SK-N-SH treated with all-trans-retinoic acid at 6 μM for 48 hours (cell line): Measurements from ENCODE around the gene TRIL.

Source experiments
- ATAC-seq: fragments of 200-7000 bp; cut with Tn5 transposase; 3 replicates; pipeline ENCODE4 v1.9.1; 2020; ENCODE audit warnings: mild to moderate bottlenecking, moderate library complexity
- ARNTL ChIP-seq: fragments of 450-650 bp; formaldehyde crosslinking; IDR thresholded peaks from 2 replicates; pipeline ENCODE4 v1.5.0; 2020; ENCODE audit warnings: low read depth, mild to moderate bottlenecking, moderate library complexity, borderline replicate concordance
- BACH2 ChIP-seq: fragments of 250-450 bp; sonication (Bioruptor Pico); IDR thresholded peaks from 2 replicates; pipeline ENCODE4 v1.9.0; 2021; ENCODE audit warnings: mild to moderate bottlenecking, borderline replicate concordance
- CSDC2 ChIP-seq: fragments of 250-450 bp; sonication (Bioruptor Pico); IDR thresholded peaks from 2 replicates; pipeline ENCODE4 v1.5.0; 2020; ENCODE audit warnings: mild to moderate bottlenecking, moderate library complexity
- ESRRG ChIP-seq: fragments of 250-450 bp; sonication (Bioruptor Pico); IDR thresholded peaks from 2 replicates; pipeline ENCODE4 v1.6.1; 2021; ENCODE audit warnings: mild to moderate bottlenecking
- GLIS3 ChIP-seq: fragments of 250-450 bp; sonication (Bioruptor Pico); IDR thresholded peaks from 2 replicates; pipeline ENCODE4 v1.5.0; 2020; ENCODE audit warnings: mild to moderate bottlenecking, moderate library complexity
- ISL1 ChIP-seq: fragments of 250-450 bp; sonication (Bioruptor Pico); IDR thresholded peaks from 2 replicates; pipeline ENCODE4 v2.1.2; 2022; ENCODE audit warnings: mild to moderate bottlenecking, moderate library complexity
- PPARA ChIP-seq: fragments of 250-450 bp; sonication (Bioruptor Pico); IDR thresholded peaks from 2 replicates; pipeline ENCODE4 v1.5.0; 2020; ENCODE audit warnings: mild to moderate bottlenecking, borderline replicate concordance
- RARB ChIP-seq: fragments of 250-450 bp; sonication (Bioruptor Pico); IDR thresholded peaks from 2 replicates; pipeline ENCODE4 v1.8.0; 2021; ENCODE audit warnings: mild to moderate bottlenecking, moderate library complexity
- SNAI2 ChIP-seq: fragments of 250-450 bp; sonication (Bioruptor Pico); IDR thresholded peaks from 2 replicates; pipeline ENCODE4 v1.5.0; 2020; ENCODE audit warnings: mild to moderate bottlenecking, moderate library complexity
- TCF4 ChIP-seq: fragments of 250-450 bp; sonication (Bioruptor Pico); IDR thresholded peaks from 2 replicates; pipeline ENCODE4 v1.8.0; 2021; ENCODE audit warnings: mild to moderate bottlenecking, moderate library complexity, borderline replicate concordance
- TOX ChIP-seq: fragments of 250-450 bp; sonication (Bioruptor Pico); IDR thresholded peaks from 2 replicates; pipeline ENCODE4 v1.8.0; 2021; ENCODE audit warnings: mild to moderate bottlenecking, moderate library complexity, borderline replicate concordance
- ZC3H10 ChIP-seq: fragments of 250-450 bp; sonication (Bioruptor Pico); IDR thresholded peaks from 2 replicates; pipeline ENCODE4 v1.5.1; 2021; ENCODE audit warnings: mild to moderate bottlenecking, moderate library complexity
- ZFP3 ChIP-seq: fragments of 250-450 bp; sonication (Bioruptor Pico); IDR thresholded peaks from 2 replicates; pipeline ENCODE4 v1.5.0; 2020; ENCODE audit warnings: mild to moderate bottlenecking, moderate library complexity
- ZFP30 ChIP-seq: fragments of 450-650 bp; formaldehyde crosslinking; IDR thresholded peaks from 2 replicates; pipeline ENCODE4 v1.5.0; 2022; ENCODE audit warnings: mild to moderate bottlenecking, moderate library complexity
- ZNF565 ChIP-seq: fragments of 450-650 bp; formaldehyde crosslinking; conservative IDR thresholded peaks from 2 replicates; pipeline ENCODE4 v1.5.0; 2020; ENCODE audit warnings: low read depth, mild to moderate bottlenecking, moderate library complexity
- ZNF70 ChIP-seq: fragments of 450-650 bp; formaldehyde crosslinking; IDR thresholded peaks from 2 replicates; pipeline ENCODE4 v1.5.0; 2020; ENCODE audit warnings: mild to moderate bottlenecking, moderate library complexity
- ZNF8 ChIP-seq: fragments of 450-650 bp; formaldehyde crosslinking; IDR thresholded peaks from 2 replicates; pipeline ENCODE4 v1.5.0; 2020; ENCODE audit warnings: mild to moderate bottlenecking, moderate library complexity
- TF ChIP-seq, protein P1 (sequence below): fragments of 250-450 bp; sonication (Bioruptor Pico); IDR thresholded peaks from 2 replicates; pipeline ENCODE4 v1.5.0; 2020; ENCODE audit warnings: mild to moderate bottlenecking, moderate library complexity
- TF ChIP-seq, protein P2 (sequence below): fragments of 250-450 bp; sonication (Bioruptor Pico); IDR thresholded peaks from 2 replicates; pipeline ENCODE4 v1.8.0; 2021; ENCODE audit warnings: low read depth, mild to moderate bottlenecking, moderate library complexity, borderline replicate concordance
- TF ChIP-seq, protein P3 (sequence below): fragments of 250-450 bp; sonication (Bioruptor Pico); IDR thresholded peaks from 2 replicates; pipeline ENCODE4 v1.5.1; 2020; ENCODE audit warnings: low read depth, mild to moderate bottlenecking, moderate library complexity
- TF ChIP-seq, protein P4 (sequence below): fragments of 250-450 bp; sonication (Bioruptor Pico); IDR thresholded peaks from 2 replicates; pipeline ENCODE4 v1.5.1; 2021; ENCODE audit warnings: mild to moderate bottlenecking, moderate library complexity
- TF ChIP-seq, protein P5 (sequence below): fragments of 250-450 bp; sonication (Bioruptor Pico); IDR thresholded peaks from 2 replicates; pipeline ENCODE4 v1.8.0; 2020; ENCODE audit warnings: mild to moderate bottlenecking, moderate library complexity, borderline replicate concordance

Gene TRIL

DNA sequence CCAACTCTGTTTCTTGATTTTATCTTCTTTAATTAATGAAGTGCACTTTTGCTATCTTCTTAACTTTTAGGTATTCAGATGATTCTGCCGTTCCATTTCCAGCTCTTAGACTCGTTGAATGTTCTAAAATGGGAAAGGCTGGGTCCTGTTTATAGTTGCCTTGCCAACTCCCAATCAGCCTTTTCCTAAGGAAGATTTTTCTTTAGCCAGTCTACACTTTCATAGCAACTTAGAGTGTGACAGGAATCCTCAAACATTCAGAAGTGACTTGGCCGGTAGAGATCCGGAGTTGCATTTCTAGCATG lies 23.0 kb upstream of the TRIL start (continued):
- TF ChIP-seq, protein P1, sequence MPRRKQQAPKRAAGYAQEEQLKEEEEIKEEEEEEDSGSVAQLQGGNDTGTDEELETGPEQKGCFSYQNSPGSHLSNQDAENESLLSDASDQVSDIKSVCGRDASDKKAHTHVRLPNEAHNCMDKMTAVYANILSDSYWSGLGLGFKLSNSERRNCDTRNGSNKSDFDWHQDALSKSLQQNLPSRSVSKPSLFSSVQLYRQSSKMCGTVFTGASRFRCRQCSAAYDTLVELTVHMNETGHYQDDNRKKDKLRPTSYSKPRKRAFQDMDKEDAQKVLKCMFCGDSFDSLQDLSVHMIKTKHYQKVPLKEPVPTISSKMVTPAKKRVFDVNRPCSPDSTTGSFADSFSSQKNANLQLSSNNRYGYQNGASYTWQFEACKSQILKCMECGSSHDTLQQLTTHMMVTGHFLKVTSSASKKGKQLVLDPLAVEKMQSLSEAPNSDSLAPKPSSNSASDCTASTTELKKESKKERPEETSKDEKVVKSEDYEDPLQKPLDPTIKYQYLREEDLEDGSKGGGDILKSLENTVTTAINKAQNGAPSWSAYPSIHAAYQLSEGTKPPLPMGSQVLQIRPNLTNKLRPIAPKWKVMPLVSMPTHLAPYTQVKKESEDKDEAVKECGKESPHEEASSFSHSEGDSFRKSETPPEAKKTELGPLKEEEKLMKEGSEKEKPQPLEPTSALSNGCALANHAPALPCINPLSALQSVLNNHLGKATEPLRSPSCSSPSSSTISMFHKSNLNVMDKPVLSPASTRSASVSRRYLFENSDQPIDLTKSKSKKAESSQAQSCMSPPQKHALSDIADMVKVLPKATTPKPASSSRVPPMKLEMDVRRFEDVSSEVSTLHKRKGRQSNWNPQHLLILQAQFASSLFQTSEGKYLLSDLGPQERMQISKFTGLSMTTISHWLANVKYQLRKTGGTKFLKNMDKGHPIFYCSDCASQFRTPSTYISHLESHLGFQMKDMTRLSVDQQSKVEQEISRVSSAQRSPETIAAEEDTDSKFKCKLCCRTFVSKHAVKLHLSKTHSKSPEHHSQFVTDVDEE = no peak

DNA sequence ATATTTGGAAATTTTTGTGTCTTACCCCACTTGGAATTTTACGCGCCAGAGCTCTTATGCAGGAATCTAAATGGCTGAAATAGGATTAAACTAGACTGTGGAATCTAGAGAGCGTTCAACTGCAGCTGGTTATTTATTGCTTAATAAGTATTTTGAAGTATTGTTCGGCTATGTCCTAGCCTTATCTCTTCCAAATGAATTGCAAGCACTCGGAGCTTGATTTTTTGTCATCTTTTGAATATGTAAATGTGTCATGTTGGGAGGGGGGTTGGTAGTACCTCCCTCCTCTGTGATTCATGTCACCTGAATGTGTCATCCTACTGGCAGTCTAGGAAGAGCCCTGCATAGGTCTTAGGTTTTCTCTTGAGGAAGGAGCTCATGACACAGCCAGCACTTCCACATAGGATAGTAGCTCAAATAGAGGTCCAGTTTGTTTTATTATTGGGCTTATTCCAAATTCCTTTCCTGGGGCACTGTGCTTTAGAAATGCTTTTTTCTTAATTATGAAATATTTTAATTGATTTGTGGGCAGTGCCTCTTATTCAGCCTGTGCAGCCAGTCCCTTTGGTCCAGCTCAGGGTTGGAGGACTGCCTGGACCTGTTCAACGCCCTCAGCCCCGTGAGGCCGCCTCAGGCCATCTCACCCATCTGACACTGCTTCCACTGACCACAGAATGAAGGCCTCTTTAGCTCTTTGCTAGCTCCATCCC lies 22.5 kb upstream of the TRIL start:
- no peak for TF ChIP-seq ZFP30
- TF ChIP-seq, all 23 proteins: peak for 0

DNA sequence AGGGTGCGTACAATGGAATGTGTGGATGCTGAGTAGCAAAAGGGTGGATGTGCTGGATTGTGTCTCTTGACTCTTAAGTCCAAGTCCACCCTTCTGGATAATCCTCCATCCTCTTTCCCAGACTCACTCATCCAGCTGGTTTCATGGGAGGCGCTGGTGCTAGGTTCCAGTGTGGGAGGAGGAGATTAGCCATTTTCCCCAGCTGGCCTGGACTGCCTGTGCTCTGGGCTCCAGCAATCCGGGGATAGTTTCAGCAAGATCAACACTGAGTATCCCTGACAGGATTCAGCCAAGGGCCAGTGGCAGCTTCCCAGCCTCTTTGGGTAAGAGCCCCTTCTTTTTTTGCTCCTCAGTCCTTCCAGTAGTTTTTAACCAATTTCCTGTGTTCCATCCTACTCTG lies 21.6 kb upstream of the TRIL start:
- ATAC-seq = no peak
- no peak for TF ChIP-seq TOX
- TF ChIP-seq, protein P2, sequence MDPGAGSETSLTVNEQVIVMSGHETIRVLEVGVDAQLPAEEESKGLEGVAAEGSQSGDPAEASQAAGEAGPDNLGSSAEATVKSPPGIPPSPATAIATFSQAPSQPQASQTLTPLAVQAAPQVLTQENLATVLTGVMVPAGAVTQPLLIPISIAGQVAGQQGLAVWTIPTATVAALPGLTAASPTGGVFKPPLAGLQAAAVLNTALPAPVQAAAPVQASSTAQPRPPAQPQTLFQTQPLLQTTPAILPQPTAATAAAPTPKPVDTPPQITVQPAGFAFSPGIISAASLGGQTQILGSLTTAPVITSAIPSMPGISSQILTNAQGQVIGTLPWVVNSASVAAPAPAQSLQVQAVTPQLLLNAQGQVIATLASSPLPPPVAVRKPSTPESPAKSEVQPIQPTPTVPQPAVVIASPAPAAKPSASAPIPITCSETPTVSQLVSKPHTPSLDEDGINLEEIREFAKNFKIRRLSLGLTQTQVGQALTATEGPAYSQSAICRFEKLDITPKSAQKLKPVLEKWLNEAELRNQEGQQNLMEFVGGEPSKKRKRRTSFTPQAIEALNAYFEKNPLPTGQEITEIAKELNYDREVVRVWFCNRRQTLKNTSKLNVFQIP (CRISPR knock-in tag) = no peak
- no peak for TF ChIP-seq CSDC2 (CRISPR knock-in tag)
- no peak for TF ChIP-seq ZNF8
- TF ChIP-seq PPARA (CRISPR knock-in tag) = no peak
- TF ChIP-seq, protein P3, sequence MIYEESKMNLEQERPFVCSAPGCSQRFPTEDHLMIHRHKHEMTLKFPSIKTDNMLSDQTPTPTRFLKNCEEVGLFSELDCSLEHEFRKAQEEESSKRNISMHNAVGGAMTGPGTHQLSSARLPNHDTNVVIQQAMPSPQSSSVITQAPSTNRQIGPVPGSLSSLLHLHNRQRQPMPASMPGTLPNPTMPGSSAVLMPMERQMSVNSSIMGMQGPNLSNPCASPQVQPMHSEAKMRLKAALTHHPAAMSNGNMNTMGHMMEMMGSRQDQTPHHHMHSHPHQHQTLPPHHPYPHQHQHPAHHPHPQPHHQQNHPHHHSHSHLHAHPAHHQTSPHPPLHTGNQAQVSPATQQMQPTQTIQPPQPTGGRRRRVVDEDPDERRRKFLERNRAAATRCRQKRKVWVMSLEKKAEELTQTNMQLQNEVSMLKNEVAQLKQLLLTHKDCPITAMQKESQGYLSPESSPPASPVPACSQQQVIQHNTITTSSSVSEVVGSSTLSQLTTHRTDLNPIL (CRISPR knock-in tag) = no peak
- no peak for TF ChIP-seq SNAI2
- no peak for TF ChIP-seq TCF4 (CRISPR knock-in tag)
- no peak for TF ChIP-seq ARNTL (CRISPR knock-in tag)
- TF ChIP-seq, protein P1 = no peak
- TF ChIP-seq, protein P4, sequence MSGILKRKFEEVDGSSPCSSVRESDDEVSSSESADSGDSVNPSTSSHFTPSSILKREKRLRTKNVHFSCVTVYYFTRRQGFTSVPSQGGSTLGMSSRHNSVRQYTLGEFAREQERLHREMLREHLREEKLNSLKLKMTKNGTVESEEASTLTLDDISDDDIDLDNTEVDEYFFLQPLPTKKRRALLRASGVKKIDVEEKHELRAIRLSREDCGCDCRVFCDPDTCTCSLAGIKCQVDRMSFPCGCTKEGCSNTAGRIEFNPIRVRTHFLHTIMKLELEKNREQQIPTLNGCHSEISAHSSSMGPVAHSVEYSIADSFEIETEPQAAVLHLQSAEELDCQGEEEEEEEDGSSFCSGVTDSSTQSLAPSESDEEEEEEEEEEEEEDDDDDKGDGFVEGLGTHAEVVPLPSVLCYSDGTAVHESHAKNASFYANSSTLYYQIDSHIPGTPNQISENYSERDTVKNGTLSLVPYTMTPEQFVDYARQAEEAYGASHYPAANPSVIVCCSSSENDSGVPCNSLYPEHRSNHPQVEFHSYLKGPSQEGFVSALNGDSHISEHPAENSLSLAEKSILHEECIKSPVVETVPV = no peak
- no peak for TF ChIP-seq RARB
- TF ChIP-seq ZFP30 = no peak
- TF ChIP-seq ZC3H10 = no peak
- TF ChIP-seq GLIS3 (CRISPR knock-in tag) = no peak
- no peak for TF ChIP-seq ISL1 (CRISPR knock-in tag)
- no peak for TF ChIP-seq ZNF565 (CRISPR knock-in tag)
- TF ChIP-seq BACH2 (CRISPR knock-in tag) = no peak
- TF ChIP-seq ESRRG (CRISPR knock-in tag) = no peak

More for the DNA sequence above, 22.5 kb upstream of the TRIL start:
- no peak for ATAC-seq

DNA sequence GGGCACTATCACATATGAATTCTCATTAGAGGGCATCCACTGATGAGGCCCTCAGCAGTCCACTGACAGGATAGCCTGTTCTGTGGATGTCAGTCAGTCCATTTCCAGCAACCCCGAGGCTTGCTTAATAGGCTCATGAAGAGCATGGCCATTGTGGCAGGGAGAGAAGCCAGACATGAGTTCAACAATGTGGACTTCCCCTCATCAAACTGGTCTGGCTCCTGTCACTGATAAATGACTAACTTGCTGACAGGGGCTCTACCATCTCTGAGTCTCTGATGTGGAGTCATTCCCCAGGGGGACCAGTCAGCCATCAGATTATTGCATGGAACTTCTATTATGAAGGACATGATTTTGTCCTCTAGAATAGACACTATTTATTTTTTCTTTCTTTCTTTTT lies 19.8 kb upstream of the TRIL start:
- ATAC-seq = no peak
- no peak for TF ChIP-seq ZFP30
- TF ChIP-seq ISL1 (CRISPR knock-in tag) = no peak
- TF ChIP-seq CSDC2 (CRISPR knock-in tag) = no peak
- TF ChIP-seq, protein P5, sequence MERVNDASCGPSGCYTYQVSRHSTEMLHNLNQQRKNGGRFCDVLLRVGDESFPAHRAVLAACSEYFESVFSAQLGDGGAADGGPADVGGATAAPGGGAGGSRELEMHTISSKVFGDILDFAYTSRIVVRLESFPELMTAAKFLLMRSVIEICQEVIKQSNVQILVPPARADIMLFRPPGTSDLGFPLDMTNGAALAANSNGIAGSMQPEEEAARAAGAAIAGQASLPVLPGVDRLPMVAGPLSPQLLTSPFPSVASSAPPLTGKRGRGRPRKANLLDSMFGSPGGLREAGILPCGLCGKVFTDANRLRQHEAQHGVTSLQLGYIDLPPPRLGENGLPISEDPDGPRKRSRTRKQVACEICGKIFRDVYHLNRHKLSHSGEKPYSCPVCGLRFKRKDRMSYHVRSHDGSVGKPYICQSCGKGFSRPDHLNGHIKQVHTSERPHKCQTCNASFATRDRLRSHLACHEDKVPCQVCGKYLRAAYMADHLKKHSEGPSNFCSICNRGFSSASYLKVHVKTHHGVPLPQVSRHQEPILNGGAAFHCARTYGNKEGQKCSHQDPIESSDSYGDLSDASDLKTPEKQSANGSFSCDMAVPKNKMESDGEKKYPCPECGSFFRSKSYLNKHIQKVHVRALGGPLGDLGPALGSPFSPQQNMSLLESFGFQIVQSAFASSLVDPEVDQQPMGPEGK = no peak
- TF ChIP-seq ARNTL (CRISPR knock-in tag) = no peak
- TF ChIP-seq BACH2 (CRISPR knock-in tag) = no peak
- TF ChIP-seq RARB = no peak
- TF ChIP-seq, protein P3 (CRISPR knock-in tag) = no peak
- no peak for TF ChIP-seq ZNF8
- no peak for TF ChIP-seq ZFP3 (CRISPR knock-in tag)
- TF ChIP-seq ZNF70 (CRISPR knock-in tag) = no peak
- no peak for TF ChIP-seq ZNF565 (CRISPR knock-in tag)
- TF ChIP-seq ZC3H10 = no peak
